HepG2 (cell line): Measurements from ENCODE around the gene KRTAP10-10. TPM values are rescaled to one million over a fixed set of nuclear protein-coding genes. Genes with fewer than 3 reads are reported as not detected.

ENCODE experiments used
- IRF1 ChIP-seq: sonication (generic); formaldehyde crosslinking; IDR thresholded peaks from 2 replicates; pipeline ENCODE4 v1.4.0; 2020; ENCODE audit warnings: low read depth, mild to moderate bottlenecking, missing genetic modification reagents
- MXD3 ChIP-seq: IDR thresholded peaks from 2 replicates; pipeline ENCODE4 v1.6.1; 2016; ENCODE audit warnings: mild to moderate bottlenecking, missing biosample characterization, missing genetic modification reagents
- ONECUT2 ChIP-seq: sonication (generic); formaldehyde crosslinking; IDR thresholded peaks from 2 replicates; pipeline ENCODE4 v1.4.0; 2020; ENCODE audit warnings: missing genetic modification reagents
- PREB ChIP-seq: sonication (generic); formaldehyde crosslinking; IDR thresholded peaks from 2 replicates; pipeline ENCODE4 v1.4.0; 2020; ENCODE audit warnings: missing genetic modification reagents
- SIN3B ChIP-seq: fragments of 150-350 bp; IDR thresholded peaks from 2 replicates; pipeline ENCODE4 v1.6.1; 2014; ENCODE audit warnings: low read length
- ZFP36 ChIP-seq: fragments of 150-350 bp; IDR thresholded peaks from 2 replicates; pipeline ENCODE4 v1.6.1; 2018; ENCODE audit warnings: borderline replicate concordance, low read length, low read depth; ENCODE audit not compliant: partially characterized antibody
- ZNF205 ChIP-seq: IDR thresholded peaks from 2 replicates; pipeline ENCODE4 v1.6.1; 2018; ENCODE audit warnings: missing biosample characterization, missing genetic modification reagents
- ZNF264 ChIP-seq: sonication (generic); formaldehyde crosslinking; IDR thresholded peaks from 2 replicates; pipeline ENCODE4 v1.4.0; 2020; ENCODE audit warnings: missing genetic modification reagents
- ZNF317 ChIP-seq: sonication (generic); formaldehyde crosslinking; IDR thresholded peaks from 2 replicates; pipeline ENCODE4 v1.5.0; 2020; ENCODE audit warnings: mild to moderate bottlenecking, missing genetic modification reagents
- ZNF354B ChIP-seq: sonication (generic); formaldehyde crosslinking; IDR thresholded peaks from 2 replicates; pipeline ENCODE4 v1.8.0; 2022; ENCODE audit warnings: mild to moderate bottlenecking, missing genetic modification reagents
- ZNF414 ChIP-seq: sonication (generic); formaldehyde crosslinking; IDR thresholded peaks from 2 replicates; pipeline ENCODE4 v1.5.0; 2020; ENCODE audit warnings: missing genetic modification reagents
- ZNF484 ChIP-seq: sonication (generic); formaldehyde crosslinking; IDR thresholded peaks from 2 replicates; pipeline ENCODE4 v1.5.1; 2020; ENCODE audit warnings: mild to moderate bottlenecking, low read depth, missing genetic modification reagents, borderline replicate concordance
- ZNF616 ChIP-seq: sonication (generic); formaldehyde crosslinking; IDR thresholded peaks from 2 replicates; pipeline ENCODE4 v1.5.0; 2020; ENCODE audit warnings: low read depth, mild to moderate bottlenecking, missing genetic modification reagents
- ZNF773 ChIP-seq: sonication (generic); formaldehyde crosslinking; IDR thresholded peaks from 2 replicates; pipeline ENCODE4 v1.4.0; 2020; ENCODE audit warnings: missing genetic modification reagents, borderline replicate concordance
- ZNF878 ChIP-seq: sonication (generic); formaldehyde crosslinking; IDR thresholded peaks from 2 replicates; pipeline ENCODE4 v1.8.1; 2023; ENCODE audit warnings: mild to moderate bottlenecking, missing genetic modification reagents, moderate library complexity
- ZSCAN5A ChIP-seq: sonication (generic); formaldehyde crosslinking; IDR thresholded peaks from 2 replicates; pipeline ENCODE4 v1.8.0; 2022; ENCODE audit warnings: mild to moderate bottlenecking, missing genetic modification reagents, borderline replicate concordance
- polyA plus RNA-seq, 8 experiments: library from polyadenylated mRNA; depleted of rRNA in 3 of 8; stranded (reverse) in 7 of 8; unstranded in 1 of 8; fragments of >200 nt; fragmentation: Illumina TruSeq in 4 of 8; extraction: Trizol in 4 of 8; gene quantifications; 2 replicates each; pipeline versions ENCODE4 v1.2.1 to v1.2.3, GENCODE V29; 2011 to 2016; ENCODE audit warnings: low read depth in 4 of 8, missing spikeins in 1 of 8, mixed read lengths in 1 of 8; ENCODE audit not compliant: insufficient read depth in 1 of 8
- total RNA-seq, 5 experiments: library from RNA; depleted of rRNA; stranded (reverse); fragments of >200 nt; fragmentation: Illumina TruSeq; extraction: Trizol; gene quantifications; 2 replicates each; pipeline ENCODE4 v1.2.3, GENCODE V29; 2016; ENCODE audit warnings: low read depth in 1 of 5

Gene KRTAP10-10
- total and polyA plus RNA-seq, 2 of the 13 experiments (the other 11 are each of a cell fraction or from before 2014, with no cell fraction given), result not detected

GRCh38 chr21:44594406-44594916 is 42.7 kb upstream of the KRTAP10-10 start (continued):
- no peak for TF ChIP-seq IRF1
- TF ChIP-seq ONECUT2 (CRISPR knock-in tag), result no peak
- no peak for TF ChIP-seq ZNF878
- TF ChIP-seq SIN3B, result no peak
- no peak for TF ChIP-seq ZNF773
- TF ChIP-seq ZNF484 (CRISPR knock-in tag), result no peak
- TF ChIP-seq ZFP36, result no peak
- TF ChIP-seq MXD3, result no peak
- no peak for TF ChIP-seq ZSCAN5A (CRISPR knock-in tag)
- no peak for TF ChIP-seq ZNF264 (CRISPR knock-in tag)
- no peak for TF ChIP-seq PREB
- no peak for TF ChIP-seq ZNF616 (CRISPR knock-in tag)
- no peak for TF ChIP-seq ZNF317 (CRISPR knock-in tag)
- TF ChIP-seq ZNF205 (CRISPR knock-in tag), result no peak
- TF ChIP-seq ZNF414 (CRISPR knock-in tag), result no peak
- no peak for TF ChIP-seq ZNF354B (CRISPR knock-in tag)
